MM.1S (cell line): ENCODE results near the gene PPP1R9A.

Source experiments
- EZH2phosphoT487 ChIP-seq: fragments of 300-600 bp; sonication (generic); IDR thresholded peaks from 2 replicates; pipeline ENCODE4 v1.6.1; 2018; ENCODE audit warnings: antibody characterized with exemption, low read length
- TF ChIP-seq, protein P1 (sequence below): fragments of 300-600 bp; sonication (generic); IDR thresholded peaks from 2 replicates; pipeline ENCODE4 v1.5.1; 2016; ENCODE audit warnings: antibody characterized with exemption, low read length, mixed read lengths

DNA sequence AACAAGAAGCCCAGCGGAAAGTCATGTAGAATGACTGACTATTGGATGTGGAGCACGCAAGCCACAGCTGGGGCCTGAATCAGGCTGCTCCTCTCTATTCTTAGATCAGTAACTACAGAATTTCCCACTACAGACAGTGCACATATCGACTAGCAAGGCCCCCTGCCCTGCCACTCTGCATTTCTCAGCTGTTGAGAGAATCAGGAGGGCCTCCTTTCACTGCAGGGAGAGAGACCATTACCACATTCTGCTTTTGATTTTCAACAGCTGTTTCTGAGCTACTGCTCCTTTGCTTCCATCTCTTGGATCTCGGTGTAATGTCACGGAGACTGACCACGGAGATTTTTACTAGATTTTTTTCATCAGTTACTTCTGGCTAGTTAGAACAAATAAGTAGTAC is 343.2 kb downstream of the PPP1R9A start:
- TF ChIP-seq, protein P1, sequence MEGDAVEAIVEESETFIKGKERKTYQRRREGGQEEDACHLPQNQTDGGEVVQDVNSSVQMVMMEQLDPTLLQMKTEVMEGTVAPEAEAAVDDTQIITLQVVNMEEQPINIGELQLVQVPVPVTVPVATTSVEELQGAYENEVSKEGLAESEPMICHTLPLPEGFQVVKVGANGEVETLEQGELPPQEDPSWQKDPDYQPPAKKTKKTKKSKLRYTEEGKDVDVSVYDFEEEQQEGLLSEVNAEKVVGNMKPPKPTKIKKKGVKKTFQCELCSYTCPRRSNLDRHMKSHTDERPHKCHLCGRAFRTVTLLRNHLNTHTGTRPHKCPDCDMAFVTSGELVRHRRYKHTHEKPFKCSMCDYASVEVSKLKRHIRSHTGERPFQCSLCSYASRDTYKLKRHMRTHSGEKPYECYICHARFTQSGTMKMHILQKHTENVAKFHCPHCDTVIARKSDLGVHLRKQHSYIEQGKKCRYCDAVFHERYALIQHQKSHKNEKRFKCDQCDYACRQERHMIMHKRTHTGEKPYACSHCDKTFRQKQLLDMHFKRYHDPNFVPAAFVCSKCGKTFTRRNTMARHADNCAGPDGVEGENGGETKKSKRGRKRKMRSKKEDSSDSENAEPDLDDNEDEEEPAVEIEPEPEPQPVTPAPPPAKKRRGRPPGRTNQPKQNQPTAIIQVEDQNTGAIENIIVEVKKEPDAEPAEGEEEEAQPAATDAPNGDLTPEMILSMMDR: no peak
- no peak for TF ChIP-seq EZH2phosphoT487
